ENCODE measurements around the gene PLA2G15. TPM values are rescaled to one million over a fixed set of nuclear protein-coding genes. Genes with fewer than 3 reads are reported as not detected.

PLA2G15 gene
- total and polyA plus RNA-seq, 2 of the 13 experiments (the other 11 are each of a cell fraction or from before 2014, with no cell fraction given), result 14.4 to 23.7 TPM

GRCh38 chr16:68257906-68258800, 13.0 kb downstream of the PLA2G15 start (continued):
- TF ChIP-seq REST (IDR thresholded peaks at IDR 0.05; ENCODE audit: borderline replicate concordance in 1 of 2, low read depth in 1 of 2, low read length in 2 of 2) (0 out of 4 replicates have a peak, but pooled peaks of 1 of the 2 experiments have one; percentile 9), KLF16 (CRISPR knock-in tag; IDR thresholded peaks at IDR 0.05) (peak in 1 of 2 experiments; percentile 88; a peak in 2 of 4 replicates), TIGD3 (CRISPR knock-in tag; IDR thresholded peaks at IDR 0.05; ENCODE audit: borderline replicate concordance) (no peak), ZNF224 (CRISPR knock-in tag; IDR thresholded peaks at IDR 0.05) (peak; percentile 92; the same call in 1 of the 2 replicates), POGZ (CRISPR knock-in tag; IDR thresholded peaks at IDR 0.05) (no peak; the same call in 1 of the 2 replicates), GATAD2A (CRISPR knock-in tag; IDR thresholded peaks at IDR 0.05) (peak; percentile 87), EP300 (IDR thresholded peaks at IDR 0.05; ENCODE audit: low read depth in 2 of 2, low read length in 2 of 2) (peak; percentile 42 to 68; a peak in 3 of 4 replicates), EP300 (CRISPR knock-in tag; IDR thresholded peaks at IDR 0.05; ENCODE audit: borderline replicate concordance) (peak; percentile 71), FOSL2 (CRISPR knock-in tag; IDR thresholded peaks at IDR 0.05) (peak; percentile 46; the same call in 1 of the 2 replicates), ZNF761 (CRISPR knock-in tag; conservative IDR thresholded peaks at IDR 0.05) (peak; percentile 62; the same call in 1 of the 2 replicates), HDAC6 (IDR thresholded peaks at IDR 0.05; ENCODE audit: low read depth, low read length) (no peak), MXD1 (CRISPR knock-in tag; IDR thresholded peaks at IDR 0.05) (peak; percentile 71; the same call in 1 of the 2 replicates), ZBTB26 (CRISPR knock-in tag; IDR thresholded peaks at IDR 0.05; ENCODE audit: borderline replicate concordance) (peak; percentile 81), RNF219 (CRISPR knock-in tag; IDR thresholded peaks at IDR 0.05) (0 out of 2 replicates have a peak, but pooled peaks have one; percentile 18), ZNF770 (CRISPR knock-in tag; IDR thresholded peaks at IDR 0.05) (peak; percentile 99), HNF4A (CRISPR knock-in tag; IDR thresholded peaks at IDR 0.05) (peak; percentile 60)

All from HepG2 (cell line).